ENCODE data around the gene ZNF283. TPM values are rescaled to one million over a fixed set of nuclear protein-coding genes. Genes with fewer than 3 reads are reported as not detected.

Gene ZNF283
- polyA plus RNA-seq (ENCODE audit: insufficient read length), result 8.3 TPM

DNA sequence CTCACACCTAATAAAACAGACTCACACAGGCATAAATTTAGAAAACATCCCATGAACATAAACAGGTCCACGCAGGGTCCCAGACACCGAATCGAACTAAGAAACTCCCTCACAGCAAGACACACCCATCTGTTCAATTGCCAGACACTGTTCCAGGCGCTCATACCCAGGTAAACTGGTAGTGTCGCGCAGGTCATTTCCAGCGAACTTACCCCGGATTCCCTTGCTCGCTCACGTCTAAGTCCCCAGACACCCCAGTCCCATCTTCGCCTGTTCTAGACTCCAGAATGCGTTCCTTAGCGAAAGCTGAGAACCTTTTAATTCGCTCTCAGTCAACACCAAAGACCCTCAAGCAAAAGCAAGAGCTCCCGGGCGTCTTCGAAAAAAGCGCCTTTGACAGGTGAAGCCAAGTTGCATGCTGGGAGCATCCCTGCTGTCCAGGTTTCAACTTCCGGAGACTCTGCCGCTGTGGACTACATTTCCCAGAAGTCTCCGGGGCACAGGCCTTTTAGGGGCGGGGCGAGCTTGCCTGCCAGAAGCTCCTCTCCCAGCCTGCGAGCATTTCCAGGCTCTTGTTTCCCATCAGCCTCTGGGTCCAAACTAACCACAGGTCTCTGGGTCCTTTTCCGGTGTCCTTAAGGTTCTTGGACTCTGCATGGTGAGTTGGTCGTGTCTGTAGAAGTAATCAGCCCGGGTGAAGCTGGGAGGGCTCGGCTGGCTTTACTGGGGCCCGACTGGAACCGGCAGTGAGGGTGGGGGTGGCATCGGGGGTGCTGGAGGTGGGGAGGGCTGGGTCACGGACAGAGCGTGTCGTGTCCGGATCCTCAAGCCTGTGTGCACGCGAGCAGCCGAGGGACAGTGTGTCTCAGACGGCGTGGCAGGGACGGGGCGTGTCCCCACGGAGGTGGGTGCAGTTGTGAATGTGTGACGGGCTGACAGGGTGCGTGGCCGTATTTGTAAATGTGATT is at the start of gene ZNF283:
Gene ZNF283 (plus strand): TSS at position 535 of the 968 bp plus-strand sequence. CDS start 6,184 bp downstream, outside the sequence.
- DNase-seq, result peak; percentile 86

DNA sequence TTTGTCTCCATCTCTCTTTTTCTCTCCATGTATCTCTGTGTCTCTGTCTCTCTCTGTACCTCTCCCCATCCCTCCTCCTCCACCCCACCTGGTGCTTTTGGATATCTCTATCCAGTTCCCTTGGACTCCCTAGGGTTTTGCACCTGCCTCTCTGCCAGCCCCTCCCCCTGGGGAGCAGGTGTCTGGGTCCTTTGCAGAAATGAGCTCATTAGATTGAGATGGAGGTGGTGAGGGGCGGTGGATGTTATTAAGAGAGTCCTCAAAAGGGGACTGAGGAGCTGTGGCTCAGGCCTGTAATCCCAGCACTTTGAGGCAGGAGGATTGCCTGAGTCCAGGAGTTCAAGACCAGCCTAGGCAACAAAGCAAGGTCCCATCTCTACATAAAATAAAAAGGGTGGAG is 48.5 kb upstream of the ZNF283 start:
- no peak for DNase-seq

DNA sequence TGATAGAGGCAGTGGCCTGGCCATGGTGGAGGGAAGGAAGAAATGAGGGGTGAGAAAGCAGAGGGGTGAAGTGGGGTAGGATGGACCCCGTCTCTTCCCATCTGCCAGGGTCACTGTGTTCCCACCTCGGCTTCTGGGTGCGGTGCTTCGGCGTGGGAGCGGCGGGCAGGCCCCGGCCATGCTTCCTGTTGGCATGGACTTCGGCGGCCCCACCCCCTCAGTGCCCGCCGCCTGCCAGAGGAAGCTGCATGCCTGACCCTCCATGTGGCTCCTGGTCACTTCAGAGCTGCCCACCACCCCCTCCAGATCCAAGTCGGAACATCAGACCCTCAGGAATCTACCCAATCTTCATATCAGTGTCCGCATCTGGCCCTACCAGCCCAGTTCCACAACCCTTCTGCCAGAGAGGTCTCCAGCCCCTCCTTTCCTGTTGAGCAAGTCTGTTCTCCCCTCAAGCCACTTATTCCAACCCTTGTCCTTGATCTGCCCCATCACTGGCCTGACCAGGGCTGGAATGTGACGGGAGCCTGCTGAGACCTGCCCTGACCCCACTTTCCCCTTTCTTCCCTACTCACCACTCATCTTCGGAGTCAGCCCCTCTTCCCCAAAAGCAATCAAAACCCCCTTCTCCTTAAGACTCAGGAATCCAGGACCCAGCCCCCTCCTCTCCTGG is 47.8 kb upstream of the ZNF283 start:
- DNase-seq, result no peak

DNA sequence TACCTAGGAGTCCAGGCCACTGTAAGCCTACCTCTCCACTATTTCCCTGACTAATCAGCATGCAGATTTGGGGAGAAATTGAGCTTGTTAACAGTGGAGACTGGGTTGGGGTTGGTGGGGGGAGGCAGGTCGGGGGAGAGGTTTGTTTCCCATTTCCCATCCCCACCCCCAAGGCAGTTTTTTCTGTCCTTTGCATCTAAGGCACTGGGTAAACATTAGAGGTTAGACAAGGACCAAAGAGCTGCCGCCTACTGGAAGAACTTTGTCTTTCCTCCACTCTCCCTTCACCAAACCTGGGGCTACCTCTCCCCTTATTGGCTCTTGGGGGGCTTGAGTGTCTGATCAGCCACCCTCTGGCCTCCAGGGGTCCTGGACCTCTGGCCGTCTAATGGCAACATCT is 47.3 kb upstream of the ZNF283 start:
- DNase-seq, result no peak

DNA sequence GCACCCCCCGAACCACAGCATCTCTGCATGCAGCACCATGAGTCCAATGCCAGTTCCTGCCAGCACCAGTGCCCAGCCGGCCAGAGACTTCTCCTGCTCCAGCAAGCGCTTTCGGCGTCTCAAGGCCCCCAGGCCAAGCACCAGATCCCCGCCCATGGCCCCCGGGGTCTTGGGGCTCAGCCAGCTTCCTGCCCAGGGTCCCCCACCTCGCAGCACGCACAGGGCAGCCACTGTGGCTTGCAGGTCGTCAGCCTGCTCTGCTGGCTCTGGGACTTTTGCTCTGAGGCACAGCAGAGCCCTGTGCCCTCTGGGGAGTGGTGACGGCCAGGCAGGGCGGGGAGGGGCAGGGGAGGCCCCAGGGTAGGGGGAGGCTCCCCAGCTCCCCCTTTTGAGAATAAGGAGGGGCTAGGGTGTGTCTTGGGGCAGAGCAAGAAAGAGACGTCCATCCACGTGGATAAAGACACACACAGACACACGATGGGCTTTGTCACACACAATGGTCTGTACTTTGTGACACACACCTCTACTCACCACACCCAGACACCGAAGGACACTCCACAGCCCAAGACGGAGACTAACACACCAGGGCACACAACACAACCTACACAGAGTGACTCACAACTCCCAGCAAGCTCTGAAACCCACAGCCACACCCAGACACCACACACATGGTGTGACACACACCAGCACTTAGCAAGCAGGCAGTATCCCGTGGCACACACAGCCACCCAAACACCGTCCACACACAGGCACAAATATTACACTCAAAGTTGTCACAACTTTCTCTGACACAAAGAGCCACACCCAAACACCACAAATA is 46.2 kb upstream of the ZNF283 start, which contains the start of gene KCNN4:
Gene KCNN4 (minus strand): TSS at position 268 of the 820 bp plus-strand sequence. CDS start 112 bp downstream, at position 156.
- no peak for DNase-seq

DNA sequence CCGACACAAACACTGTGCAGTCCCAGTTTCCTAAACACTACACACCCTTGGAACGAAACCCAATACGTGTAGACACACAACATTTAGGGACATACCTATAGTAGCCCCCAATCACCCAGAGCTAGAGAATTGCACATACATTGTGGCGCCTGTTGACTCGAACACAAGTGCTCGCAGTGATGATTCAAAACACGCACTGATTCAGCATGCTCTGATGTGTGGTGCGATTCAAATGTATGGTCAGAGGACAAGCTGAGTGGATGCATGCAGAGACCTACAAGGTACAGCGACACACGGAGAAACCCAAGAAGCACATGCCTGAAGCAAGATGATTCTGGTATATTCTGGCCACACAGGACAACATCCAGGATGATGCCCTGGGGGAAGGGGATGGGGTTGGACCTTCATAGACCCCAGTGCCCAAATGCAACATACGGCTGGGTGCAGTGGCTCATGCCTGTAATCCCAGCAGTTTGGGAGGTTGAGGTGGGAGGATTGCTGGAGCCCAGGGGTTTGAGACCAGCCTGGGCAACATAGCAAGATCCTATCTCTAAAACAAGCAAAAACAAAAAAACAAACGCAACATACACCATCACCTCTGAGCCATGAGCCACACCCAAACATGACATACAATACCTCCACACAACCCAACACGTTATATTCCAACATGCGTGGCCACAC is 45.4 kb upstream of the ZNF283 start:
- no peak for DNase-seq

DNA sequence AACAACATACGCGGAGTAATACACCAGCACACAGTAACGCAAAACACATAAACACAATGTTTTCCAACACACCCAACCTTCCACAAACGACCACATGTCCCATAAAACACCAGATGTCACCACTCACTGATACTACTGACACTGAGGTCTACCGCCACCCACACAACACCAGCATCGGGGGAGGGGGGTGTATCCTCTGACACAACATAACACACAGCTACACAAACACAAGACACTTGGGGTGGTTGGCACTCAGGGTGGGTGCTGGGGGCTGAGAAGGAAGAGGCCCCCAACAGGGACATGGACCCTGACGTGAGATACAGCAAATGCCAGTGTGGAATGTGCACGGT is 44.8 kb upstream of the ZNF283 start:
- DNase-seq, result no peak

DNA sequence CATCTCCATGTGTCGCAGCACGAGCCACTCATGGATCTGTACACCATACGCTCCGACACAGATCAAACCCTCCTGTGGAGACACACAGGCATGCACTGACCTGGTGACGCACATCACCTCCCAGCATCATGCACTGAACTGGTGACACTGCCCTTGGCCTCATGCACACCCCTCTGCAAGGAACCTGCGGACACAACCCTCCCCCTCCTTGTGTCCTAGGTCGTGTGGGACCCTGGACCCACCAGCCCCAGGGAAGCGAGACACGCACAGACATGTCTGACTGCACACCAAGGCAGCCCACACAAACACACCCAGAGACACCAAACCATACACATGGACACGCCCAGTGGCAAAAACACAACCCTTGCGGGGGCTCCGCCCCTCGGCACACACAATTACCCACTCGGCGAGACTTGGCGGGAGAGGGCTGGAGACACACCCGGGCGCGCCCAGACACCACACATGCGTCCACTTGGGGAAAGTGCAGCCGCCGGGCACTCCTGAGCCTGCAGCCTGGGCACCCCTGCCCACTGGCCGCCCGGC is 44.4 kb upstream of the ZNF283 start:
- no peak for DNase-seq

DNA sequence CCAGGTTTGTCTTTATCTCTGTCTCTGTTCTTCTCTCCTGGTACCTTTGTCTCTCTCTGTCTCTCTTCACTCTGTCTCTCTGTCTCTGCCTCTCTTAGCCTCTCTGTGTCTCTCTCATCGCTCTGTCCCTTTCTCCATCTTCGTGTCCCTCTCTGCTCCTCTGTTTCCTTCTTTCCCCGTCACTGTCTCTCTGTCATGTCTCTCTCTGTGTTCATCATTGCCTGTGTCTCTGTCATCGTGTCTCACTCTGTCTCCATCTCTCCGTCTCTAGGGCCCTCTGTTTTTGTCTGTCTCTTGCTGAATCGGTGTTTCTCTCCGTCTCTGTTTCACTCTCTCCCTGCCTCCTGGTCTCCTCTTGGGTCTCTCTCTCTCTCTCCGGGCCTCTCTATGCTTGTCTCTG is 43.5 kb upstream of the ZNF283 start:
- no peak for DNase-seq

DNA sequence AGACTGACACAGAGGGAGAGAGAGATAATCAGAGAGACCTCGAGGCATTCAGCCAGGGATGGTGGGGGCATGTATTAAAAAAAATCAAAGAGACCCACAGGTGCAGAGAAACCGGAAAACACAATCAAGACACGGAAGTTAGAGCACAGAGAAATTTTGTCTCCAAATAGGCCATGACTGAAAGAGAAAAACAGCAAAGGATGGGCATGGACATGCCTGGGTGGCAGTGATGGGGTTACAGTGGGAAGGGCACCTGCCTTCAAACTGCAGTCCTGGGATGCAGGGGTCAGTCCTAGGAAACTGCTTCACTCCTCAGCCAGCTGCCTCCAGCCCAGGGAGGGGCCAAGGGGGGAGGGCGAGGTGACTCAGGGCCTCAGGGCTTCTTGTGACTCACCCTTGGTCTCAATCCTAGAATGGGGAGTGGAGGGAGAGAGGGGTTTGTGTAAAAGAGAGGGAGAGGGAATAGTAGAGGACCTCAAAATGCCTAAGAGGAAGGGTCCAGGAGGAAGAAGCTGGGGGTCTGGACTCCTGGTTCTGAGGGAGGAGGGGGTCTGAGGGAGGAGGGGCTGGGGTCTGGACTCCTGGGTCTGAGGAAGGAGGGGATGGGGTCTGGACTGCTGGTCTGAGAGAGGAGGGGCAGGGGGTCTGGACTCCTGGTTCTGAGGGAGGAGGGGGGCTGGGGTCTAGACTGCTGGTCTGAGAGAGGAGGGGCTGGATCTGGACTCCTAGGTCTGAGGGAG is 42.7 kb upstream of the ZNF283 start:
- DNase-seq, result no peak

DNA sequence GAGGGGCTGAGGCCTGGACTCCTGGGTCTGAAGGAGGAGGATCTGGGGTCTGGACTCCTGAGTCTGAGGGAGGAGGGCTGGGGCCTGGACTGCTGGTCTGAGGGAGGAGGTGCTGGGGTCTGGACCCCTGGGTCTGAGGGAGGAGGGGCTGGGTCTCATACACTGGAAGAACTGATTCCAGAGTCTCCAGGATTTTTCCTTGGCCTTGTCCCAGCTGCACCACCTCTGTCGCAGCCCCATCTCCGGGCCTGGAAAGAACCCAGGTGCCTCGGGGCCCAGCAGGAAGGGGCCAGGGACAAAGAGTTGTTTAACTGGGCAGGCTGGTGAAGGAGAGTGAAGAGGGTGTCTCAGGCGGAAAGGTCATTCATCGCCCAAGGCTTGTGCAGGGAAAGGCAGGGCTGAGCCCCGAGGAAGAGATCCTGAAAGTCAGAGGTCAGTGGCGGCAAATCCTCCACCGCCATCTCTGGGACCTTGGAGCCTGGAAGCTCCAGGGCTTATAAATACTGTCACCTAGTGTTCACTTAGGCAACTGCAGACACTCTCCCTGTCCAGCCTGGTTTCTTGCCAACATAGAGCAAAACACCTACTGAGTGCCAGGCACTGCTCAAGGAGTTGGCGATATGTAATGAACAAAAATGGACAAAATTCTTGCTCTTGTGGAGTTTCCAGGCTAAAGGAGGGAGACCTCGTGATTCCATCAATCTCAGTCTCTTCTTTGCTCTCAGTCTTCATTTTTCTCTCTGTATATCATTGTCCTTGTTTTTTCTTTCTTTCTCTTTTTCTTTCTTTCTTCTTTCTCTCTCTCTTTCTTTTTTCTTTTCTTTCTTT is 41.9 kb upstream of the ZNF283 start:
- peak; percentile 51 for DNase-seq

DNA sequence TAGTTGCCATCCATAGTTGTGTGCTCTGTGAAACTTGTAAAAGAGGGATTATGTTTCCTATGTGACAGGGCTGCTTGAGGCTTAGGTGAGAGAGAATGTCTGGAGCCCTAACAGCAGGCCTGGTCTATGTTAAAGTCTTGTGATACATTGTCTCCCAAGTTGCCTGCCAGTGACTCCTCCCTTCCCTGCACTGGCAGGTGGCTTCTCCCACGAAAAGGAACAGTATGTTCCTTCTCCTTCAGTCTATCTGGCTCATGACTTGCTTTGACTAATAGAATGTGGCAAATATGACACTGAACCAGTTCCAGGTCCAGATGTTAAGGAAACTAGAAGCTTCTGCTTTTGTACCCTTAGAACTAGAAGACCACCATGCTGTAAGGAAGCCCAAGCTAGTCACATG is 40.5 kb upstream of the ZNF283 start:
- DNase-seq, result no peak

DNA sequence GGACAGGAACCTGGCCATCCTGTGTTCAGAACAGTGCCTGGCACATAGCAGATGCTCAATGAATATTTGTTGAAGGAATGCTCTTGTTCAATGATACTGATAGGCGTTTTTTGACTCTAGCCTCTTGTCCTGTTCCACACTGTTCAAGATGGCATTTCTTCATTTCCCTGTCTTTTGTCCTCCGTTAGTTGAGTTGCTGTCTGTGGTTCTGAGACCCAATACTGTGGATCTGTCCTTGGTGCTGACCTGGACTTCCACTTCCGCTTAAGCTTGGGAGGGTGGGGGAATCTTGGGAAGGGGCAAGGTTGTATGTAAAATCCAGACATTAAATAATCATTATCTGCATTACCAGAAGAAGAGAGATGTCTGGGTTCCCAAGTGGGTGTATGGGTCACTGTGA is 38.1 kb upstream of the ZNF283 start:
- no peak for DNase-seq

DNA sequence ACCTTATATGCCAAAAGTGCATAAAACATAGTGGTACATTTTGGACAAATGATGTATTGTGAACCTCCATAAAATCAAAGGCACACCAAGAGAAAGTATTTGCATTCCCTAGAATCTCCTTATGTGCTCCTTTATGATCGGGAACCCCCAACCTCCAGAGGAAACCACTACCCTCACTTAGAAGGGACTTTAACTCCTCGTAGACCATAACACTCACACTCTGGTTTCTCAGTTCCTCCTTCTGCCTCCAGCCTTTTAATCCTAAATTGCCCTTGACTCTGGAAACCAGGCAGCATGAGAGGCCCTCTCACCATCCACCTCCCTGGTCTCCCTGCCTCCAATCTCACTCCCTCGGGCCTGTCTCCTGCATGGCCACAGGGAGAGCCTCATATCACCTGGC is 36.5 kb upstream of the ZNF283 start:
- no peak for DNase-seq

DNA sequence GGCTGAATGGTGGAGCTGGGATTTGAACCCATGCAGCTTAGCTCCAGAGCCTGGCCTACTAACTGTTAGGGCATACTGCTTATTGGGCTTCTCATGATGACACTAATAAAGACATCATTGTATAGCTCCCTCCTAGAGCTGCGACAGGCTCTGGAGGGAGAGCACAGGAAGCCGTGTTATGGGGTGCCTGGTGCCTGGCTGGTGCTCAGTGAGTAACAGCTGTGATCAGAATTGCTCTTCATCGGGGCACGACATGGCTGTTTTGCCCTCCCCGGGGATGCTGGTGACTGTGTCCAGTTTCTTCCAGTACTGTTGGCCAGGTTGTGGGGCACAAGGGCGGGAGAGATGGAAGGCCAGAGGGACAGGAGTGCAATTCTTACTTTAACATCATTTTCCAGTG is 30.0 kb upstream of the ZNF283 start:
- DNase-seq, result no peak

DNA sequence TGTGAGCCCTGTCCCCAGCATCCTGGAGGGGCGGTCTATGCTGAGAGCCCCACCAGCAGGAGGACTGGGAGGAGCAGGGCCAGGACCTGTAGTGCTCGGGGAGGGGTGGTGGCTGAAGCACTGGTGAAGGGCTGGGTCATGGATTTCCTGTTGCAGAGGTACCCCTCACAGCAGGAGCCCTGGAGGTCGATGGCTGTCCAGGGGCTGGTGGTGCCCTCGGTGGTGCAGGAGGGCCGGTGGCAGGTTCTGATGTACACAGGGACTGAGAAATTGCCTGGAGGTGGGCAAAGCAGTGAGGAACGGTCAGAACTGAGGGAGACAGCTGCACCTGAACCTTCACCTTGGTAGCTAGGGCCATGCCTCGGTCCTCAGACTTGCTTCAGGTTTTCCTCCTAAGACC is 29.6 kb upstream of the ZNF283 start:
- no peak for DNase-seq

DNA sequence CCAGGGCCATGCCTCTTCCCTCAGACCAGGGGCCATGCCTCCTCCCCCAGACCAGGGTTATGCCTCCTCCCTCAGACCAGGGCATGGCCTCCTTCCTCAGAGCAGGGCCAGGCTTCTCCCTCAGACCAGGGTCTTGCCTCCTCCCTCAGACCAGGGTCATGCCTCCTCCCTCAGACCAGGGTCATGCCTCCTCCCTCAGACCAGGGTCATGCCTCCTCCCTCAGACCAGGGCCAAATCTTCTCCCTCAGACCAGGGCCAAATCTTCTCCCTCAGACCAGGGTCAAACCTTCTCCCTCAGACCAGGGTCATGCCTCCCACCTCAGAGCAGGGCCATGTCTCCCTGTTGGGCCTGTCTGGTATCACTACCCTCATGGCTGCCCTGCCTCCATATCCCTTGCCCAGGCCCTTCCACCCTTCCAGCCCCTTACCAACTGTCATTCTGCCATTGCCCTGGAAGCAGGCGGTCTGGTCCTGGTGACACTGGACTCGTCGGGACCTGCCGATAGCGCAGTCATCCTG is 29.0 kb upstream of the ZNF283 start:
- DNase-seq, result no peak

DNA sequence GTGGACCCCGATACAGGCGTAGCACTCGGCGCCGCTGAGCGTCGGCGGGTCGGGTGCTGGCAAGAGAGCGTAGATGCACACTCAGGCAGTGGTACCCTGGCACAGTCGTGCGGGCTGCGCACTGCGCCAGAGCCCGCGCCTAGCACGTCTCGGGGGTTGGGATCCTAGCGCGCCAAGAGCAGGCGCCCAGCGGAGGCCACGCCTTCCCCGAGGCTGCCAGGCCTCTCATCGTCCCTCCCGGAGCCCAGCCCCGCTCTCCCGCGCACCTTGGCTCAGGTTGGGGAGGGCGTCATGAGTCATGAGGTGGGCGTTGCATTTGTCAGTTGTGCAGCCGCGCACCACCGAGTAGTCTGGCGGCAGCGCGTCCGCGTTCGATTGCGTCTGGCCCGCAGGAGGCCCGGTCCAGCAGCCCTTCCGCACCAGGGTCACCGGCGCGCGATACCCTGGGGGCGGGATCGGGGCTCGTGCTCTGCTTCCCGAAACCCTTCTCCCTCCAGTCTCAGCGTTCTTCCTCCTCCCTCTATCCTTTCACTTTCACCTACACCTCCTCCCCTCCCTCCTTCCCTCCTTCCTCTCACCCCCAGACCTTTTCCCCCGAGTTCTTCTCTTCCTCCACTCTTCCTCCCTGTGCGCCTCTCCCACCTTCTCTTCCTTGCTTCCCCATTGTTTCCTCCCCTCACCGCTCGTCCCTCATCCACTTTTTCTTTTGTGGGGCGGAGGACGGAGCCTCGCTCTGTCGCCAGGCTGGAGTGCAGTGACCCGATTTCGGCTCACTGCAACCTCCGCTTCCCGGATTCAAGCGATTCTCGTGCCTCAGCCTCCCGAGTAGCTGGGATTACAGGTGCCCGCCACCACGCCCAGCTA is 28.3 kb upstream of the ZNF283 start:
- no peak for DNase-seq

Data from hindlimb muscle (tissue), 1 donor.